ENCODE results near the gene TMEM132D.

DNA sequence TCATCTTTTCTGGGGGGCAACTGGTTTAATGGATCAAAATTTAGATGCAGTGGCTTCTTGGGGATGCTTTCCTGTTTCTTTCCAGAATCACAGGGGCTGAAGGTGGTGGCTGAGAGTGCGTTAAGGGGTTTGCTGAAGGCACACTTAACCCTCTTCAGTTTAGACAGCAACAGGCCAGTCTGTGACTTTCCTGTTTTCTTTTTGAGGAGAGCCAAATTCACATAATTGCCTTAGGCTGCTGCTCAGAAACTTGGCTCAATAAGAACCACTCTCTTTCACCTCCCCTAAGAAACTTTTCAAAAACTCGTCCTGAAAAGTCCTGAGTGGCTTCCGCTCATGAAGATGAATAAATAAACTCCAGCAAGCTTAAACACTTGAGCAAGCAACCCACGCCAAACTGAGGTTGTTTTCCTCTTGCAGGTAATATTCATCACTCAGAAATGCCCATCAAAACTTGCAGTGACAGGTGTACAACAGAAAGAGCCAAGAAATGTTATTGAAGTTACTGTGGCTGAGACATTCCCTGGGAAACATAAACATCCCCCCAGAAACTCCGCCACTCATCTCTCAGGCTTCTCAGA lies 510.4 kb downstream of the TMEM132D start:
- TF ChIP-seq EZH2 (IDR thresholded peaks at IDR 0.05; ENCODE audit: insufficient read depth, poor library complexity, severe bottlenecking) (no peak), EZH2phosphoT487 (IDR thresholded peaks at IDR 0.05; ENCODE audit: insufficient read depth, low read depth) (no peak)

Data from GM23248 (cell line).